Measurements from ENCODE around the gene FZD10.

GRCh38 chr12:130130346-130130745, 31.9 kb upstream of the FZD10 start:
- no peak for TF ChIP-seq EZH2 (IDR thresholded peaks at IDR 0.05; ENCODE audit: low read depth)
- TF ChIP-seq, protein P1, sequence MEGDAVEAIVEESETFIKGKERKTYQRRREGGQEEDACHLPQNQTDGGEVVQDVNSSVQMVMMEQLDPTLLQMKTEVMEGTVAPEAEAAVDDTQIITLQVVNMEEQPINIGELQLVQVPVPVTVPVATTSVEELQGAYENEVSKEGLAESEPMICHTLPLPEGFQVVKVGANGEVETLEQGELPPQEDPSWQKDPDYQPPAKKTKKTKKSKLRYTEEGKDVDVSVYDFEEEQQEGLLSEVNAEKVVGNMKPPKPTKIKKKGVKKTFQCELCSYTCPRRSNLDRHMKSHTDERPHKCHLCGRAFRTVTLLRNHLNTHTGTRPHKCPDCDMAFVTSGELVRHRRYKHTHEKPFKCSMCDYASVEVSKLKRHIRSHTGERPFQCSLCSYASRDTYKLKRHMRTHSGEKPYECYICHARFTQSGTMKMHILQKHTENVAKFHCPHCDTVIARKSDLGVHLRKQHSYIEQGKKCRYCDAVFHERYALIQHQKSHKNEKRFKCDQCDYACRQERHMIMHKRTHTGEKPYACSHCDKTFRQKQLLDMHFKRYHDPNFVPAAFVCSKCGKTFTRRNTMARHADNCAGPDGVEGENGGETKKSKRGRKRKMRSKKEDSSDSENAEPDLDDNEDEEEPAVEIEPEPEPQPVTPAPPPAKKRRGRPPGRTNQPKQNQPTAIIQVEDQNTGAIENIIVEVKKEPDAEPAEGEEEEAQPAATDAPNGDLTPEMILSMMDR (conservative IDR thresholded peaks at IDR 0.05), result no peak
